WTC11 (cell line): ENCODE results near the gene E2F4.

Source experiments
- ETV6 ChIP-seq: sonication (generic); formaldehyde crosslinking; IDR thresholded peaks from 2 replicates; pipeline ENCODE4 v1.8.1; 2022; ENCODE audit warnings: mild to moderate bottlenecking, missing genetic modification reagents
- JAZF1 ChIP-seq: fragments of 250-450 bp; sonication (Bioruptor Pico); IDR thresholded peaks from 2 replicates; pipeline ENCODE4 v1.9.0; 2021; ENCODE audit warnings: moderate library complexity, mild to moderate bottlenecking, inconsistent platforms
- NR2C2 ChIP-seq: sonication (generic); formaldehyde crosslinking; IDR thresholded peaks from 2 replicates; pipeline ENCODE4 v1.8.0; 2022; ENCODE audit warnings: mild to moderate bottlenecking, missing genetic modification reagents
- TF ChIP-seq, protein P1 (sequence below): fragments of 200-600 bp; IDR thresholded peaks from 2 replicates; pipeline ENCODE4 v1.8.0; 2022; ENCODE audit warnings: antibody characterized with exemption
- TF ChIP-seq, protein P2 (sequence below): sonication (generic); formaldehyde crosslinking; IDR thresholded peaks from 2 replicates; pipeline ENCODE4 v1.8.1; 2022; ENCODE audit warnings: missing genetic modification reagents, borderline replicate concordance

DNA sequence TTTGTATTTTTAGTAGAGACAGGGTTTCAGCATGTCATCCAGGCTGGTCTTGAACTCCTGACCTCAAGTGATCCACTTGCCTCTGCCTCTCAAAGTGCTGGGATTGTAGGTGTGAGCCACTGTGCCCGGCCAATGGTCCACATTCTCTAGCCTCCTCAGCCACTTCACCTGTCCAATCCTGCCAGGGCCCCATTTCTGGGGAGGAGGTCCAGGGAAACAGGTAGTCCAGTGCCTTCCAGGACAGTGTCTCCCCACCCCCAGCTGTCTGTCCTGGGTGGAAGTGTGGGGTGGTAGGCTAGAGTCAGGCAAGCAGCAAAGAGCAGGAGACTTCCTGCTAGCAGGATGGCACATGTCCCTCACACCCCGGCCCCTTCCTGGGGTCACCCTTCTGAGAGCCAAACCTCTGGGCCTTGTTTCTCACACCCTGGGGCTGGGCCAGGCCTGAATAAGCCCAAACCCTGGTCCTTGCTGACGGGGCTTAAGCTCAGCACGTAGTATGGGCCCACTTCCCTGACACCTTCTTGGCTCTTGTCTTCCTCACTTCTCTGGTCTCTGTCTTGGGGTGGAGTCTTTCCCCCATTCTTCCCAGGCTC lies 50.3 kb downstream of the E2F4 start:
- TF ChIP-seq, protein P1, sequence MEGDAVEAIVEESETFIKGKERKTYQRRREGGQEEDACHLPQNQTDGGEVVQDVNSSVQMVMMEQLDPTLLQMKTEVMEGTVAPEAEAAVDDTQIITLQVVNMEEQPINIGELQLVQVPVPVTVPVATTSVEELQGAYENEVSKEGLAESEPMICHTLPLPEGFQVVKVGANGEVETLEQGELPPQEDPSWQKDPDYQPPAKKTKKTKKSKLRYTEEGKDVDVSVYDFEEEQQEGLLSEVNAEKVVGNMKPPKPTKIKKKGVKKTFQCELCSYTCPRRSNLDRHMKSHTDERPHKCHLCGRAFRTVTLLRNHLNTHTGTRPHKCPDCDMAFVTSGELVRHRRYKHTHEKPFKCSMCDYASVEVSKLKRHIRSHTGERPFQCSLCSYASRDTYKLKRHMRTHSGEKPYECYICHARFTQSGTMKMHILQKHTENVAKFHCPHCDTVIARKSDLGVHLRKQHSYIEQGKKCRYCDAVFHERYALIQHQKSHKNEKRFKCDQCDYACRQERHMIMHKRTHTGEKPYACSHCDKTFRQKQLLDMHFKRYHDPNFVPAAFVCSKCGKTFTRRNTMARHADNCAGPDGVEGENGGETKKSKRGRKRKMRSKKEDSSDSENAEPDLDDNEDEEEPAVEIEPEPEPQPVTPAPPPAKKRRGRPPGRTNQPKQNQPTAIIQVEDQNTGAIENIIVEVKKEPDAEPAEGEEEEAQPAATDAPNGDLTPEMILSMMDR, result no peak
- TF ChIP-seq ETV6 (CRISPR knock-in tag) (no peak), NR2C2 (CRISPR knock-in tag) (no peak), JAZF1 (CRISPR knock-in tag) (no peak)
- TF ChIP-seq, protein P2, sequence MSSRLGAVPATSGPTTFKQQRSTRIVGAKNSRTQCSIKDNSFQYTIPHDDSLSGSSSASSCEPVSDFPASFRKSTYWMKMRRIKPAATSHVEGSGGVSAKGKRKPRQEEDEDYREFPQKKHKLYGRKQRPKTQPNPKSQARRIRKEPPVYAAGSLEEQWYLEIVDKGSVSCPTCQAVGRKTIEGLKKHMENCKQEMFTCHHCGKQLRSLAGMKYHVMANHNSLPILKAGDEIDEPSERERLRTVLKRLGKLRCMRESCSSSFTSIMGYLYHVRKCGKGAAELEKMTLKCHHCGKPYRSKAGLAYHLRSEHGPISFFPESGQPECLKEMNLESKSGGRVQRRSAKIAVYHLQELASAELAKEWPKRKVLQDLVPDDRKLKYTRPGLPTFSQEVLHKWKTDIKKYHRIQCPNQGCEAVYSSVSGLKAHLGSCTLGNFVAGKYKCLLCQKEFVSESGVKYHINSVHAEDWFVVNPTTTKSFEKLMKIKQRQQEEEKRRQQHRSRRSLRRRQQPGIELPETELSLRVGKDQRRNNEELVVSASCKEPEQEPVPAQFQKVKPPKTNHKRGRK, result no peak
